ENCODE data around the gene NNAT.

NNAT gene

GRCh38 chr20:37511610-37512275 lies 9.3 kb upstream of the NNAT start:
- TF ChIP-seq, protein P1, sequence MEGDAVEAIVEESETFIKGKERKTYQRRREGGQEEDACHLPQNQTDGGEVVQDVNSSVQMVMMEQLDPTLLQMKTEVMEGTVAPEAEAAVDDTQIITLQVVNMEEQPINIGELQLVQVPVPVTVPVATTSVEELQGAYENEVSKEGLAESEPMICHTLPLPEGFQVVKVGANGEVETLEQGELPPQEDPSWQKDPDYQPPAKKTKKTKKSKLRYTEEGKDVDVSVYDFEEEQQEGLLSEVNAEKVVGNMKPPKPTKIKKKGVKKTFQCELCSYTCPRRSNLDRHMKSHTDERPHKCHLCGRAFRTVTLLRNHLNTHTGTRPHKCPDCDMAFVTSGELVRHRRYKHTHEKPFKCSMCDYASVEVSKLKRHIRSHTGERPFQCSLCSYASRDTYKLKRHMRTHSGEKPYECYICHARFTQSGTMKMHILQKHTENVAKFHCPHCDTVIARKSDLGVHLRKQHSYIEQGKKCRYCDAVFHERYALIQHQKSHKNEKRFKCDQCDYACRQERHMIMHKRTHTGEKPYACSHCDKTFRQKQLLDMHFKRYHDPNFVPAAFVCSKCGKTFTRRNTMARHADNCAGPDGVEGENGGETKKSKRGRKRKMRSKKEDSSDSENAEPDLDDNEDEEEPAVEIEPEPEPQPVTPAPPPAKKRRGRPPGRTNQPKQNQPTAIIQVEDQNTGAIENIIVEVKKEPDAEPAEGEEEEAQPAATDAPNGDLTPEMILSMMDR (IDR thresholded peaks at IDR 0.05; ENCODE audit: low read depth, low read length, missing control alignments) = no peak
- H3K4me3 ChIP-seq (replicated peaks; ENCODE audit: low read depth, low read length) = no peak overlapping the region
- peak; percentile 79 for DNase-seq (ENCODE audit: extremely low read depth, low read depth)

DNA sequence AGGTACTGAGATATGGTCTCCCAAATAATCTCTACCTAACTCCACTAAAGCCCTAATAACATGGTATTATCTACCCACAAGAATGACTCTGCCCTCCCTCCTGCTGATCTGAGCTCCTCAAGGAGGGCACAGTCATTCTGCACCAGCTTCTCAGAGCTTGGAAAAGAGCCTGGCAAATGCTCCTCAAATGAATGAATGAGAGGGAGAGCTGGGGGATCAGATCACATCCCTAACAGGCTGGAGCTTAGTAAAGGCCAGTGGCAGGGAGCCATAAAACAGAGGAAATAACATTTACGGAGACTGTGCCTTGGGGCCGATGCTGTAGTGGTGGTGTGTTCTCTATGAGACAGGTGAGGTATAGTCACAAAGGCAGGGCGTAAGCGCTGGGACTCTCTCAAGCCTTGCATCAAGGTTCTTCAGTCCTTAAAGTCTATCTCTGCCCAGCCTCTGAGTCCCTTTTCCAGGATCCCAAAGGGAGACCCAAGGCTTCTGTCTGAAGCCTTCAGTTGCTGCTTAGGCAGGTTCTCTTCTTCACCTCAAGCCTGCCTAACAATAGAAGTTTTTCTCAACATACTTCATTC lies 7.2 kb upstream of the NNAT start:
- no peak for DNase-seq (ENCODE audit: extremely low read depth, low read depth)
- H3K4me3 ChIP-seq (replicated peaks; ENCODE audit: low read depth, low read length) = no peak overlapping the region
- TF ChIP-seq, protein P1 (IDR thresholded peaks at IDR 0.05; ENCODE audit: low read depth, low read length, missing control alignments) = no peak

DNA sequence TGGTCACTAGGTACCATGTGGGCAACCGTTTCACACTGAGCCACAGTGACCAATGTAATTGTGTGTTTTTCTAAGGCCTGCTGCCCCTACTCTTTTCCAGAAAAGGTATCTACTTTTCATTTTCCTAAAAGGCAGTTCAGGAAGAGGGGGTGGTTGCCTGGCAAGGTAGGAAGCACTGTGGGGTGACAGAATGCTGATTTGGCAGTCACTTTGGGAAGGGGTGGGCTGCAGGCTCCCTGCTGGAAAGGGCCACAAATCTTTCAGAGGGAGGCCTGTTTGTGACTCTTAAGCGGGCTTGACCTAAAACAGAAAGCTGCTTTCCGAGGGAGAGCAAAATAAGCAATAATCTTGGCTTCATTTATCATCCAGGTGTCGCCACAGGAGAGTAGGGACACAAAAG lies 5.2 kb upstream of the NNAT start:
- no peak for DNase-seq (ENCODE audit: extremely low read depth, low read depth)
- H3K4me3 ChIP-seq (replicated peaks; ENCODE audit: low read depth, low read length) = no peak overlapping the region
- TF ChIP-seq, protein P1 (IDR thresholded peaks at IDR 0.05; ENCODE audit: low read depth, low read length, missing control alignments) = no peak

GRCh38 chr20:37516811-37517750 lies 4.0 kb upstream of the NNAT start:
- peak; percentile 53 for DNase-seq (ENCODE audit: extremely low read depth, low read depth)
- no peak overlapping the region for H3K4me3 ChIP-seq (replicated peaks; ENCODE audit: low read depth, low read length)
- TF ChIP-seq, protein P1 (IDR thresholded peaks at IDR 0.05; ENCODE audit: low read depth, low read length, missing control alignments) = no peak

DNA sequence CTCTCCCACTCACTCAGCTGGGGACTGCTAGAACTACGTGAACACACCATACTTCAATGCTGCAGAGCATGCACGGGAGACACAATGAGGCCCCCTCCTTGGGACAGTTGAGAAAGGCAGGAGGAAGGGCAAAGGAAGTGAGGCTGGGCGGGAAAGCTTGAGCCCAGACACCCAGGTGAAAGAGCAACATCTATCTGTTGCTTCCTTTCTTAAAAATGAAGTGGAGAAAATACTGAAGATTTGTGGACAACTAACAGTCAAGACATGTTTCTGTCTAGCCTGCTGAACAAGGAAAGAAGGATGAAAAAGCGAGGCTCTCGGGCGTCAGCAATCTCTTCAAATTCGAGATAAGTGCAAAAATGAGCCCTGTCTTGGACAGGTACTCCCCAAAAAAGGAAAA lies 3.0 kb upstream of the NNAT start:
- TF ChIP-seq, protein P1 (IDR thresholded peaks at IDR 0.05; ENCODE audit: low read depth, low read length, missing control alignments) = no peak
- DNase-seq (ENCODE audit: extremely low read depth, low read depth) = no peak
- no peak overlapping the region for H3K4me3 ChIP-seq (replicated peaks; ENCODE audit: low read depth, low read length)

GRCh38 chr20:37518606-37519507 lies 2.2 kb upstream of the NNAT start:
- TF ChIP-seq, protein P1 (IDR thresholded peaks at IDR 0.05; ENCODE audit: low read depth, low read length, missing control alignments) = no peak
- H3K4me3 ChIP-seq (replicated peaks; ENCODE audit: low read depth, low read length) = no peak overlapping the region
- DNase-seq (ENCODE audit: extremely low read depth, low read depth) = no peak
